Bronchial epithelial cell (primary cell): ENCODE data around the gene TAF3. TPM values are rescaled to one million over a fixed set of nuclear protein-coding genes. Genes with fewer than 3 reads are reported as not detected.

Experiments
- DNase-seq: peaks from one replicate; pipeline ENCODE4 v3.0.0-alpha.2; 2010; ENCODE audit warnings: low read depth
- FAIRE-seq: peaks from 2 replicates; lab custom pipeline; 2011; peaks lifted over from hg19 to GRCh38; lab: Jason Lieb, UNC
- H3K27me3 ChIP-seq: 2 replicates; pipeline ENCODE4 v1.5.1; 2011; ENCODE audit warnings: low read length; ENCODE audit not compliant: control insufficient read depth, insufficient read depth
- H3K36me3 ChIP-seq: 2 replicates; pipeline ENCODE4 v1.5.1; 2011; ENCODE audit warnings: low read length; ENCODE audit not compliant: control insufficient read depth, insufficient read depth
- H3K4me3 ChIP-seq: 2 replicates; pipeline ENCODE4 v1.5.1; 2011; ENCODE audit warnings: mild to moderate bottlenecking, low read depth, low read length, control low read depth
- total RNA-seq: library from RNA; depleted of rRNA; stranded (reverse); fragments of >200 nt; gene quantifications from 2 replicates; pipeline ENCODE4 v1.2.1, GENCODE V29; 2014
- TF ChIP-seq, protein P1 (sequence below): IDR thresholded peaks from 2 replicates; pipeline ENCODE4 v1.5.1; 2011; ENCODE audit warnings: mild to moderate bottlenecking, moderate library complexity, low read length, control low read depth, inconsistent platforms; ENCODE audit not compliant: insufficient read depth, severe bottlenecking

TAF3 gene
- total RNA-seq, 1 donor from 2014 or later, result 1.3 TPM

DNA sequence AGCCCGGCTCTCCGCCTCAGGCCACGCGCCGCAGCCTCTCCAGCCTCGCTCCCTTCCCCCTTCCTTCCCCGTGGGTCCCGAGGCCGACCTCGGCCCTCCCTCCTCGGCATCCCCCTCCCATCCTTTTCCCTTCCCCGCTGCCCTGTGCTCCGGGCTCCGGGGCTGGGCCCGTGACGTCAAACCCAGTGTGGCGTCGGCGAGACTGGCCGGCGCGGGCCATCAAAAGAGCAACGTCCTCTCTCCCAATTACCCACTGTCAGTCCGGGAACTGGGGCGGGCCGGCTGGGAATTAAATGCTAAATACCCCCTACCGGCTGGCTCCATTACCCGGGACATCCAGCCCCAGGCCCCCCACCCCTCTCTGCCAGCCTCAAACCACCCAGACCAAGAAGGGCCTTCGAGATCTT, 233.5 kb downstream of the TAF3 start:
- DNase-seq (no peak), FAIRE-seq (no peak)
- no peak overlapping the region for H3K4me3 ChIP-seq
- H3K36me3 ChIP-seq, result no peaks in the 10 kb centered on the region
- H3K27me3 ChIP-seq, result peaks cover 63% of the 10 kb centered on the region
- TF ChIP-seq, protein P1, sequence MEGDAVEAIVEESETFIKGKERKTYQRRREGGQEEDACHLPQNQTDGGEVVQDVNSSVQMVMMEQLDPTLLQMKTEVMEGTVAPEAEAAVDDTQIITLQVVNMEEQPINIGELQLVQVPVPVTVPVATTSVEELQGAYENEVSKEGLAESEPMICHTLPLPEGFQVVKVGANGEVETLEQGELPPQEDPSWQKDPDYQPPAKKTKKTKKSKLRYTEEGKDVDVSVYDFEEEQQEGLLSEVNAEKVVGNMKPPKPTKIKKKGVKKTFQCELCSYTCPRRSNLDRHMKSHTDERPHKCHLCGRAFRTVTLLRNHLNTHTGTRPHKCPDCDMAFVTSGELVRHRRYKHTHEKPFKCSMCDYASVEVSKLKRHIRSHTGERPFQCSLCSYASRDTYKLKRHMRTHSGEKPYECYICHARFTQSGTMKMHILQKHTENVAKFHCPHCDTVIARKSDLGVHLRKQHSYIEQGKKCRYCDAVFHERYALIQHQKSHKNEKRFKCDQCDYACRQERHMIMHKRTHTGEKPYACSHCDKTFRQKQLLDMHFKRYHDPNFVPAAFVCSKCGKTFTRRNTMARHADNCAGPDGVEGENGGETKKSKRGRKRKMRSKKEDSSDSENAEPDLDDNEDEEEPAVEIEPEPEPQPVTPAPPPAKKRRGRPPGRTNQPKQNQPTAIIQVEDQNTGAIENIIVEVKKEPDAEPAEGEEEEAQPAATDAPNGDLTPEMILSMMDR, result no peak

DNA sequence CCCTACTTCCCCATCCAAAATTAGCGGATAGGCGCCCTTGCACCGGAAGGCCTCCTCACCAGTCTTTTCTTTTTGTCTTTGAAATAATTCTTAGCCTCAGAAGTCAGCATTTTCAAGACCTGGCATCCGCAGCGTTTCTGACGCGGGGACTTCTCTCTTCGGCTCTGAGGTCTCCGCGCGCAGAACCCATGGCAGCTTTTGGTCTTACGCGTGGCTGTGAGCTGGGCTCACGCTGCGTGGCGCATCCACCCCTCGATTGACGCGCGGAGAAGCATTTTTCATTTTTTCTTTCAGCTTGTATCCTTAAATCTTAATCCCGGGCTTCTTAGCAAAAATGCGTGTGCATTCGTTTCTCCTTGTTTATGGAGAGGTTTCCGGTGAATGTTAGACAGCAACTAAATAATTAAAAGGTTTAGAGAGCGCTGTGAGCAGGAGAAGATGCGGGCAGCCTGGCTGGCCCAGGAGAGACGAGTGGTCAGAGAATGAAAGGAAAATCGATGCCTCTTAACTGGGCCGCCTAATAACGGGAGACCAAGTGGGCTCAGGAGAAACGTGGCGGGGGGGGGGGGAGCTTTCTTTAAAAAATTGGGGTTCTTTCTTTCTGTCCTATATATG, 234.1 kb downstream of the TAF3 start:
- H3K4me3 ChIP-seq, result no peak overlapping the region
- TF ChIP-seq, protein P1, result no peak
- H3K36me3 ChIP-seq, result no peaks in the 10 kb centered on the region
- FAIRE-seq (no peak), DNase-seq (no peak)
- H3K27me3 ChIP-seq, result peaks cover 59% of the 10 kb centered on the region

DNA sequence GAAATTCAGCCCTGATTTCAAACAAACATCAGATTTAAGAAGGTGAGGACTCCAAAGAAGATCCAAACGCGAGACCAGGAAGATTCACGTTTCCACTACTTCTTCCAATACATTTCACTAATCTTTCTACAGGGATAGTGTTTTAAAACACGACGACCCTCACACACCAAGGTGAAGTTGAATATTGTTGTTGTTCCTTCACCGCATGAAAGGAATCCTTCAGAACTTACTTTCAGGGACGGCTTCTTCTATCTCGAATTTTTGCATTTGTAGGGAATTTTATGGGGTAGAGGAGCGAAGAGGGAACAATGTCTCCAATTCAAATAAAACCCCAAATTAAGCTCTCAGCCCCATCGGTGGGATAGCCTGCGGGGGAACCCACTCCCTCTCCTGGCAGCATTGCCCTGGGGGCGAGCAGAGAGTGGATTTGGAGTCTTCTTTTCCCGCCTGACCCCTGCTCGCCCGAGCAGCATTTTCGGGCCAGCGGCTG, 234.7 kb downstream of the TAF3 start:
- peaks cover 58% of the 10 kb centered on the region for H3K27me3 ChIP-seq
- no peak for FAIRE-seq

DNA sequence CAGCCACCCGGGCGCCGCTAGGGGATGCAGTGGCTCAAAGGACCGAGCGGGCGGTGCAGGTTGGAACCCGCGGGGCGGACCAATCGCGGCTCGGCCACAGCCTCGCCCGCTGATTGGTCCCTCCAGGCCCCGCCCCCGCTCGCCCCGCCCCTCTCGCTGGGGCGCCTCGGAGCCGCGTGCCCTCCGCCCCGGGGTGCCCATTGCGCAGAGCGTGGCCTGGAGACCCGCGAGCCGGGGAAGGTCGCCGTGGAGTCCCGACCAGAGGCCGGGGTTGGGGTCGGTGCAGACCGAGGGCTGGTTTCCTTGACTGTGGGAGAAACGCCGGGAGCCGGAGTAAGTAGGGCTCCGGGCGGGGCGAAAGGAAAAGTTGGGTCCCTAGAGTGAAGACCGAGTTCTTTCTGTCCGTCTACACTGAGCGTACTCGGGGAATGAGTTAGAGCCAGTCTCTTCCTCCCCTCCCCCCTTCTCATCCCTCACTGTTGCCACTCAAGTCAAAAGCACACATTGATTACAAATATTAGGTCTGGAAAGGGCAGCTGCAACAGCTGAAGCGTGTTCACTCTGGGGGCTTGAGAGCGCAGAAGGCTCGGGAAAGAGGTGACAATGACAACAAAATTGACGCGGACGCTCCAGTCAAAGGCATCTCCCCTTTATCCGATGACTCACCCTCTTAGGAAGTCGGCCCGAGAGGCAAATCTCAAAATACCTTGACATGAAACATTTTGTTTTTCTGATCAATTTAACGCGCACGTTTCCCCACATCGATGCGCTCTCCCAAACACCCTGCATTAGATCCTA, 235.3 kb downstream of the TAF3 start:
- Histone ChIP-seq H3K27me3 (peaks cover 54% of the 10 kb centered on the region), H3K36me3 (no peaks in the 10 kb centered on the region), H3K4me3 (peak overlapping the region; percentile 42)
- peak; percentile 35 for DNase-seq
- FAIRE-seq, result no peak
- TF ChIP-seq, protein P1, result peak; percentile 86

More for the DNA sequence above, 234.7 kb downstream of the TAF3 start:
- TF ChIP-seq, protein P1, result no peak
- no peak for DNase-seq
- H3K36me3 ChIP-seq, result no peaks in the 10 kb centered on the region
- H3K4me3 ChIP-seq, result no peak overlapping the region

DNA sequence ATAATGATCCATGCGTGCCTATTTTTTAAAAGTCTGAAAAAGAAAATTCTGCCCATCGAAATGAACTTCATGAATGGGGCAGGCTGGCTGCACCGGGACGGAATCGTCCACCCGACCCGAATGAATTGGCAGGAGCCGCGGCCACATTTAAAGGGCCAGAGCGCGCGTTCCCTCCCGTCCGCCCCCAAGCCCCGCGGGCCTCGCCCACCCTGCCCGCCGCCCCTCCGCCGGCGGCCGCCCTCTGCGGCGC, 235.9 kb downstream of the TAF3 start:
- Histone ChIP-seq H3K4me3 (peak overlapping the region; percentile 42), H3K27me3 (peaks cover 57% of the 10 kb centered on the region), H3K36me3 (no peaks in the 10 kb centered on the region)
- TF ChIP-seq, protein P1, result no peak
- DNase-seq (no peak), FAIRE-seq (no peak)
